HG03521 (cell line): ENCODE data around the gene DCAKD.

ENCODE experiments used
- ATAC-seq: cut with Tn5 transposase; IDR thresholded peaks from one replicate; pipeline ENCODE4 v1.9.1; 2021; ENCODE audit warnings: mild to moderate bottlenecking, moderate library complexity; ENCODE audit not compliant: unreplicated experiment

The DCAKD gene

GRCh38 chr17:44977814-44978550 lies 73.5 kb downstream of the DCAKD start:
- ATAC-seq = no peak

GRCh38 chr17:44977065-44977464 lies 74.4 kb downstream of the DCAKD start:
- no peak for ATAC-seq

- no peak for ATAC-seq
Measured at GRCh38 chr17:44976206-44976605, 75.2 kb downstream of the DCAKD start.
